ENCODE measurements around the gene DNAJC11. TPM values are rescaled to one million over a fixed set of nuclear protein-coding genes. Genes with fewer than 3 reads are reported as not detected.

Gene DNAJC11
- total and polyA plus RNA-seq, 4 donors, result 15.5 to 31.5 (median 27.2) TPM

DNA sequence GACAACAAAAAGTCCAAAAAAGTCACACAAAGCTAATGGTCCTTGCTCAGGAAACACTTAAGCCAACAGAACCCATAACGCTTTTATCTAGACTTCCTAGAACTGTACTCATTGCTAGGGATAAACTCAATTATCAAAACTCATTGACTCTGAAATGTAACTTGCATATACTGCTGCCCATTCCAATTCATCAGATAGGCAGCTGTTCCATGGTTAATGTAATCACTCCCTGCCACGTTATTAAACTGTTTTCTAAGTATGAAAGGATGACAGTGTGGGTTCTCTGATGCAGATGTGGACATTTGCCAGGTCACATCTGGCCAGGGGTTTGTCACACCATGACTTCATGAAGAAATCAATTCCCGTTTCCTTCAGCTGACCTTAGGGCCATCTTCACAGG lies 30.3 kb upstream of the DNAJC11 start:
- DNase-seq (no peak), ATAC-seq (ENCODE audit: low FRiP score) (no peak)
- Histone ChIP-seq H3K9me3 (ENCODE audit: control insufficient read depth, low read length) (no peaks in the 10 kb centered on the region), H3K27ac (ENCODE audit: low read depth in 1 of 2, low read length in 2 of 2) (no peak overlapping the region), H3K36me3 (ENCODE audit: control insufficient read depth in 1 of 2, insufficient read depth in 2 of 2, low read length in 1 of 2) (no peaks in the 10 kb centered on the region), H3K4me1 (ENCODE audit: control insufficient read depth in 1 of 2, insufficient read depth in 2 of 2, low read length in 2 of 2) (no peaks in the 10 kb centered on the region), H3K4me3 (ENCODE audit: low read length in 2 of 2) (no peak overlapping the region), H3K27me3 (ENCODE audit: control insufficient read depth in 1 of 2, insufficient read depth in 2 of 2, low read length in 1 of 2) (no peaks in the 10 kb centered on the region)
- WGBS, 2 donors, result 67 to 74% methylated on average over 3 of the region's 3 CpGs
- intact Hi-C loops (cut with DNase I), result no loop called here

DNA sequence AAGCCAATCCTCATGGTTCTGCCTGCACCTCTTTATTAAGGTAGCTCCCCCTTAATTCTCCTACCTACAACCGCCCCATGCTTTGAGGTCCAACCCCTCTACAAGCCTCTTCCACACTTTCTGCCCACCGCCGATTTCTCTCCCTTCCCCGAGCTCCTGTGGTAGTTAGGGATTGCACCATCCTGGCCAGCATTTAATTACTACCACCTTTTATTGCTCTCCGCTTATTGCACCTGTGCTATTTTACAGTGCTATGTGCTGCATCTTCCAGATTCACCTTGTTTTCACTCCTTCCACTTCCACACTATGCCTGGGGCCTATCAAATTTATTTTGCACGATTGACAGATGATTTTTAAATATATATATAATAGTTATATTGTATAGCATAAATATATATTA lies 29.3 kb upstream of the DNAJC11 start:
- ATAC-seq (ENCODE audit: low FRiP score), result no peak
- H3K4me3 ChIP-seq (ENCODE audit: low read length in 2 of 2), result no peak overlapping the region
- no peak overlapping the region for H3K27ac ChIP-seq (ENCODE audit: low read depth in 1 of 2, low read length in 2 of 2)
- no peaks in the 10 kb centered on the region for H3K27me3 ChIP-seq (ENCODE audit: control insufficient read depth in 1 of 2, insufficient read depth in 2 of 2, low read length in 1 of 2)
- 92 to 94% methylated on average over 6 of the region's 6 CpGs for WGBS, 2 donors
- no peaks in the 10 kb centered on the region for H3K36me3 ChIP-seq (ENCODE audit: control insufficient read depth in 1 of 2, insufficient read depth in 2 of 2, low read length in 1 of 2)
- DNase-seq, result peak in 1 of 2 donors; percentile 21
- no peaks in the 10 kb centered on the region for H3K4me1 ChIP-seq (ENCODE audit: control insufficient read depth in 1 of 2, insufficient read depth in 2 of 2, low read length in 2 of 2)
- intact Hi-C loops (cut with DNase I), result no loop called here
- no peaks in the 10 kb centered on the region for H3K9me3 ChIP-seq (ENCODE audit: control insufficient read depth, low read length)

DNA sequence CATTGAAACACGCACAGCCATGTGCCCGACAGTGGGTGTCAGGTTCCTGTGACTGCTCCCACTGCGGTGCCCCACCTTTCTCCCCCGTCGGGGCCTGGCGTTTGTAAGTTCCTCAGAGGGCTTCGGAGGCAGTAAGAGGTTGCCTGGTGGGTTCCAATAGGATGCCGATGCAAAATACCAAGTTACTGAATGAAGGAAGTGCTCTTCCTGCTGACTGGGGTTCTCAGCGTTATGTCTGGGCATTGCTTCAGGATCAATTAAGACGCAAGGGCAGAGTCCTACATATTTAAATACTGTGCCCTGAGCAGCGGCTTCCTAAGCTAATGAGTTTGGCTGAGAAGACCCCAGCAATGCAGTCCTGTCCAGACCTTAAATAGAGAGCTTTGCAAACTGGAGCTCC lies 28.9 kb upstream of the DNAJC11 start:
- Histone ChIP-seq H3K36me3 (ENCODE audit: control insufficient read depth in 1 of 2, insufficient read depth in 2 of 2, low read length in 1 of 2) (no peaks in the 10 kb centered on the region), H3K27me3 (ENCODE audit: control insufficient read depth in 1 of 2, insufficient read depth in 2 of 2, low read length in 1 of 2) (no peaks in the 10 kb centered on the region), H3K27ac (ENCODE audit: low read depth in 1 of 2, low read length in 2 of 2) (no peak overlapping the region), H3K9me3 (ENCODE audit: control insufficient read depth, low read length) (no peaks in the 10 kb centered on the region), H3K4me3 (ENCODE audit: low read length in 2 of 2) (no peak overlapping the region), H3K4me1 (ENCODE audit: control insufficient read depth in 1 of 2, insufficient read depth in 2 of 2, low read length in 2 of 2) (no peaks in the 10 kb centered on the region)
- intact Hi-C loops (cut with DNase I), result no loop called here
- ATAC-seq (ENCODE audit: low FRiP score) (no peak), DNase-seq (peak in 1 of 2 donors; percentile 44)
- 20 to 21% methylated on average over 11 of the region's 11 CpGs for WGBS, 2 donors

DNA sequence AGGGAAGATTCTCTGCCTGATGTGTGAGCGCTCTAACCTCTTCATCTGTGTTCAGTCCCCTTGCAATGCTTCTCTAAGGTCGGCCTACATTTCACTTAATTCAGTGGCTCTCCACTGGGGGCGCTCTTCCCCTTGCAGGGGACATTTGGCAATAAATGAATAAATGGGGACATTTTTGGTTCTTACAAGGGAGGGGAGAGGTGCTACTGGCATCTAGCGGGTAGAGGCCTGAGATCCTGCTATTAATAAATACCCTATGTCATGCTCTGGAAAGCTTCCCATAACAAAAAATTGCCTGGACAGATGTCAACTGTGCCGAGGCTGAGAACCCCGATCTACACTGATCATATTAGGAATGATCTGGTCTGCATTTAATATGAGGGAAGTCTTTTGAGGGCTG lies 25.9 kb upstream of the DNAJC11 start:
- intact Hi-C loops (cut with DNase I), result loop anchor here (5.0 to 10.0 kb wide), 4 partner anchors 55 to 917 kb away; partner anchors contain the start of gene CAMTA1 (in 1 of the 2)
- WGBS, 2 donors, result 10 to 12% methylated on average over 6 of the region's 6 CpGs
- Histone ChIP-seq H3K27me3 (ENCODE audit: control insufficient read depth in 1 of 2, insufficient read depth in 2 of 2, low read length in 1 of 2) (no peaks in the 10 kb centered on the region), H3K4me3 (ENCODE audit: low read length in 2 of 2) (no peak overlapping the region), H3K36me3 (ENCODE audit: control insufficient read depth in 1 of 2, insufficient read depth in 2 of 2, low read length in 1 of 2) (no peaks in the 10 kb centered on the region), H3K27ac (ENCODE audit: low read depth in 1 of 2, low read length in 2 of 2) (no peak overlapping the region), H3K9me3 (ENCODE audit: control insufficient read depth, low read length) (no peaks in the 10 kb centered on the region), H3K4me1 (ENCODE audit: control insufficient read depth in 1 of 2, insufficient read depth in 2 of 2, low read length in 2 of 2) (no peaks in the 10 kb centered on the region)
- no peak for ATAC-seq (ENCODE audit: low FRiP score)
- DNase-seq, result peak; percentile 66 to 87

DNA sequence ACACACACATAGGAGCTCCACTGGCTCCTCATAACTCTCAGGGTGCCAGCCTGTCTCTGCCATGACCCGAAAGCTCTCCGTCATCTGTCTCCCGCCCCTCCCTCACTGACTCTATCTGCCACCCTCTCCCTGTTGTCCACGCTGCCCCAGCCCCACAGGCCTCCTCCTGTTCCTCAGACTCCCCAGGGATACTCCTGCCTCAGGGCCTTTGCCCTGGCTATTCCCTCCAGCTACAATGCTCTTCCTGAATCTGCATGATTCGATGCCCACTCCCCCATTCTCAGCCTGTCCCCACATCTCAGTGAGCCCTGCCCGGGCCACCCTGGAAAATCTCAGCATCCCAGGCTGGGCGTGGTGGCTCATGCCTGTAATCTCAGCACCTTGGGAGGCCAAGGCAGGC lies 24.6 kb upstream of the DNAJC11 start:
- no peak for ATAC-seq (ENCODE audit: low FRiP score)
- Histone ChIP-seq H3K36me3 (ENCODE audit: control insufficient read depth in 1 of 2, insufficient read depth in 2 of 2, low read length in 1 of 2) (no peaks in the 10 kb centered on the region), H3K27me3 (ENCODE audit: control insufficient read depth in 1 of 2, insufficient read depth in 2 of 2, low read length in 1 of 2) (no peaks in the 10 kb centered on the region), H3K4me1 (ENCODE audit: control insufficient read depth in 1 of 2, insufficient read depth in 2 of 2, low read length in 2 of 2) (no peaks in the 10 kb centered on the region), H3K27ac (ENCODE audit: low read depth in 1 of 2, low read length in 2 of 2) (no peak overlapping the region), H3K9me3 (ENCODE audit: control insufficient read depth, low read length) (no peaks in the 10 kb centered on the region), H3K4me3 (ENCODE audit: low read length in 2 of 2) (no peak overlapping the region)
- DNase-seq, result no peak
- intact Hi-C loops (cut with DNase I), result loop anchor here (5.0 to 10.0 kb wide), 4 partner anchors 56 to 919 kb away; partner anchors contain the start of gene CAMTA1 (in 1 of the 2)
- WGBS, 2 donors, result 95 to 98% methylated on average over 7 of the region's 7 CpGs

DNA sequence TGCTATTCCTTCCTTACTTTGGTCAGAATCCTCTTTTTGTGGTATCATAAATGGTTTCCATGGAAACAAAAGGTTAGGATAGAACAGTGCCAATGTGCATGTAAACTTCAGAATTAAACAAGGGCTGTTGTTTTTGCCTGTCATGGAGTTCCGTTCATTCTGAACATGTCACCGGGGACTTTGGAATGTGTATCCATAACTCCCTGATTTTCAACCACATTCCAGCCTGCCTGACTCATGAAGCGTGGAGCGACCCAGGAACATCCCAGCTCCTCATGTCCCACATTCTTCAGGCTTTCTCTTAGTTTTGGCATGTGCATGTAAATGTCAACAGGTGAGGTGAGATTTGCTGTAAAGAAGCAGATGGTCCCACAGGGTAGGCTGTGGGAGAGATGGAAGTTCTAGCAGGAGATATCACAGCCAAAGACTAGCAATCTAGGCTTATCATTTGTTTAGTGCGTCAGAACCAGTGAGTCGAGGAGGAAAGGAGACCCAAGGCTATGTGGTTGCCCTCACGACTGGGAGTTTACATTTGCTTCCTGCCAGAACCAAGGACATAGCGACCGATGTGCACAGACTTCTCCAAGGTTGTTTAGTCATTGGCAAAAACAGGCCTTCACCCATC lies 23.0 kb upstream of the DNAJC11 start:
- intact Hi-C loops (cut with DNase I), result loop anchor here (5.0 to 10.0 kb wide), 7 partner anchors 58 to 920 kb away; partner anchors contain the start of gene CAMTA1 (in 1 of the 2)
- ATAC-seq (ENCODE audit: low FRiP score) (no peak), DNase-seq (no peak)

DNA sequence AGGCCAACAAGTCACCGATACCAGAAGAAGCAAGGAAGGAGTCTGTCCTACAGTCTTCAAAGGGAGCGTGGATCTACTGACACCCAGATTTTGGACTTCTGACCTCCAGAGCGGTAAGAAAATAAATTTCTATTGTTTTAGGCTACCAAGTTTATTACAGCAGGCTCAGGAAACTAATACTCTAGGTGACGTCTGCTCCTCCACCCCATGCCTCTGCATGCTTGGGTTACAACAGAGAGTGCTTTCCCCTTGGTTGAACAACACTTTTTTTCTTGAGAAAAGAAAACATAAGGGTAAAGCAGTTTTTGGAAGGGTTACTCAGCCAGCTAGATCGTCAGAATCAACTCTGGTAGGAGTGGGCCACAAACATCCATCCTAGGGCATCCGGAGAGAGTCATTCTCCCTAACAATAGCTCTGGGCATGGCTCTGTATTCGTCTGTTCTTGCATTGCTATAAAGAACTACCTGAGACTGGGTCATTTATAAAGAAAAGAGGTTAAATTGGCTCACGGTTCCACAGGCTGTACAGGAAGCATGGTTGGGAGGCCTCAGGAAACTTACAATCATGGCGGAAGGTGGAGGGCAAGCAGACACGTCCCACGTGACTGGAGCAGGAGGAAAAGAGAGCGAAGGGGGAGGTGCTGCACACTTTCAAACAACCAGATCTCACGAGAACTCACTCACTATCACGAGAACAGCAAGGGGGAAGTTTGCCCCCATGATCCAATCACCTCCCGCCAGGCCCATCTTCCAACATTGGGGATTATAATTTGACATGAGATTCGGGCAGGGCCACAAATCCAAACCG lies 22.2 kb upstream of the DNAJC11 start:
- no peak overlapping the region for H3K4me3 ChIP-seq (ENCODE audit: low read length in 2 of 2)
- 77 to 79% methylated on average over 17 of the region's 17 CpGs for WGBS, 2 donors
- H3K27ac ChIP-seq (ENCODE audit: low read depth in 1 of 2, low read length in 2 of 2), result no peak overlapping the region
- no peaks in the 10 kb centered on the region for H3K9me3 ChIP-seq (ENCODE audit: control insufficient read depth, low read length)
- no peaks in the 10 kb centered on the region for H3K27me3 ChIP-seq (ENCODE audit: control insufficient read depth in 1 of 2, insufficient read depth in 2 of 2, low read length in 1 of 2)
- ATAC-seq (ENCODE audit: low FRiP score) (no peak), DNase-seq (no peak)
- intact Hi-C loops (cut with DNase I), result loop anchor here (5.0 to 10.0 kb wide), 5 partner anchors 61 to 921 kb away; partner anchors contain the start of gene CAMTA1 (in 1 of the 2)
- no peaks in the 10 kb centered on the region for H3K4me1 ChIP-seq (ENCODE audit: control insufficient read depth in 1 of 2, insufficient read depth in 2 of 2, low read length in 2 of 2)
- H3K36me3 ChIP-seq (ENCODE audit: control insufficient read depth in 1 of 2, insufficient read depth in 2 of 2, low read length in 1 of 2), result no peaks in the 10 kb centered on the region

More for the DNA sequence above, 23.0 kb upstream of the DNAJC11 start:
- Histone ChIP-seq H3K4me3 (ENCODE audit: low read length in 2 of 2) (no peak overlapping the region), H3K9me3 (ENCODE audit: control insufficient read depth, low read length) (no peaks in the 10 kb centered on the region), H3K36me3 (ENCODE audit: control insufficient read depth in 1 of 2, insufficient read depth in 2 of 2, low read length in 1 of 2) (no peaks in the 10 kb centered on the region), H3K27me3 (ENCODE audit: control insufficient read depth in 1 of 2, insufficient read depth in 2 of 2, low read length in 1 of 2) (no peaks in the 10 kb centered on the region), H3K4me1 (ENCODE audit: control insufficient read depth in 1 of 2, insufficient read depth in 2 of 2, low read length in 2 of 2) (no peaks in the 10 kb centered on the region), H3K27ac (ENCODE audit: low read depth in 1 of 2, low read length in 2 of 2) (no peak overlapping the region)
- 39 to 47% methylated on average over 9 of the region's 9 CpGs for WGBS, 2 donors

DNA sequence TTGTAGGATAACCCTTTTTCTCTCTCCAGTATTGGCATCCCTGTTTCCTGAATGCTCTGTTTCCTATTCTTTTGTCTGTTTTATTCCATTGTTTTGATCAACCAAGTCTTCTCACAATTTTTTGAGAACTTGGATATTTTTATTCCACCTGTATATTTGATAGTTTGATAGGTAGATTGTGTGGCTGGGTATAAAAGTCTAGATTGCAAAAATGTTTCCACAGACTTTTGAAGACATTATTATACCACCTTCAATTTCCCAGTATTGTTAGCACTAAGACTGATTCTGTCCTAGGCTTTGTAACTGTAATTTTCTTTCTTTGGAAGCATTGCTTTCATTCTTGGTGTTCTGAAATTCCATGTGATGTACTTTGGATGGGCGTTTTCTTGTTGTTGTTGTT lies 9.6 kb upstream of the DNAJC11 start:
- intact Hi-C loops (cut with DNase I), result no loop called here
- H3K27me3 ChIP-seq (ENCODE audit: control insufficient read depth in 1 of 2, insufficient read depth in 2 of 2, low read length in 1 of 2), result no peaks in the 10 kb centered on the region
- H3K4me1 ChIP-seq (ENCODE audit: control insufficient read depth in 1 of 2, insufficient read depth in 2 of 2, low read length in 2 of 2), result no peaks in the 10 kb centered on the region
- DNase-seq, result no peak
- H3K4me3 ChIP-seq (ENCODE audit: low read length in 2 of 2), result no peak overlapping the region
- ATAC-seq (ENCODE audit: low FRiP score), result no peak
- no peak overlapping the region for H3K27ac ChIP-seq (ENCODE audit: low read depth in 1 of 2, low read length in 2 of 2)
- peaks cover 2% of the 10 kb centered on the region for H3K9me3 ChIP-seq (ENCODE audit: control insufficient read depth, low read length)
- no peaks in the 10 kb centered on the region for H3K36me3 ChIP-seq (ENCODE audit: control insufficient read depth in 1 of 2, insufficient read depth in 2 of 2, low read length in 1 of 2)
- WGBS, 2 donors, result 68 to 71% methylated on average over 1 of the region's 1 CpG
